ENCODE measurements around the gene LRRC32.

DNA sequence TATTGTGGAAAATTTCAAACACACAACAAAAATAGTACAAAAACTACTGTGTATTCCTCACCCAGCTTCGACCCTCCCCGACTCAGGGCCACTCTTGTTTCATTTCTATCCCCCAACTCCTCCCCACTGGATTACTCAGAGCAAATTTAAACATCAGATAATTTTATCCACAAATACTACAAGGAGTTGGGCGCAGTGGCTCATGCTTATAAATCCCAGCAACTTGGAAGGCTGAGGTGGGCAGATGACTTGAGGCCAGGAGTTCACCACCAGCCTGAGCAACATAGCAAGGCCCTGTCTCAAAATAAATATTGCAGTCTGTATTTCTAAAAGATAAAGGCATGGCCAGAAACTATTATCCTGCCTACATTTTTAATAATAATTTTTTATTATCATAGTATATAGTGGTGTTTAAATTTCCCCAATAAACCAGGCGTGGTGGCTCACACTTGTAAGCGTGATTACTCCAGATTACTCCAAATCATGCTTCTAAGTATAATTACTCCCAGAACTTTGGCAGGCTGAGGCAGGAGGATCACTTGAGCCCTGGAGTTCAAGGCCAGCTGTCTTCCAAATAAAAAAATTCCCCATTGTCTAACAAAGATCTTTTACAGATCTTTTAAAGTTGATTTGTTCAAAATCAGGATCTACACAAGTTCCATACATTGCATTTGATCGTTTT lies 39.8 kb downstream of the LRRC32 start:
- no peak for TF ChIP-seq POLR2A (IDR thresholded peaks at IDR 0.05)
- TF ChIP-seq, protein P1, sequence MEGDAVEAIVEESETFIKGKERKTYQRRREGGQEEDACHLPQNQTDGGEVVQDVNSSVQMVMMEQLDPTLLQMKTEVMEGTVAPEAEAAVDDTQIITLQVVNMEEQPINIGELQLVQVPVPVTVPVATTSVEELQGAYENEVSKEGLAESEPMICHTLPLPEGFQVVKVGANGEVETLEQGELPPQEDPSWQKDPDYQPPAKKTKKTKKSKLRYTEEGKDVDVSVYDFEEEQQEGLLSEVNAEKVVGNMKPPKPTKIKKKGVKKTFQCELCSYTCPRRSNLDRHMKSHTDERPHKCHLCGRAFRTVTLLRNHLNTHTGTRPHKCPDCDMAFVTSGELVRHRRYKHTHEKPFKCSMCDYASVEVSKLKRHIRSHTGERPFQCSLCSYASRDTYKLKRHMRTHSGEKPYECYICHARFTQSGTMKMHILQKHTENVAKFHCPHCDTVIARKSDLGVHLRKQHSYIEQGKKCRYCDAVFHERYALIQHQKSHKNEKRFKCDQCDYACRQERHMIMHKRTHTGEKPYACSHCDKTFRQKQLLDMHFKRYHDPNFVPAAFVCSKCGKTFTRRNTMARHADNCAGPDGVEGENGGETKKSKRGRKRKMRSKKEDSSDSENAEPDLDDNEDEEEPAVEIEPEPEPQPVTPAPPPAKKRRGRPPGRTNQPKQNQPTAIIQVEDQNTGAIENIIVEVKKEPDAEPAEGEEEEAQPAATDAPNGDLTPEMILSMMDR (IDR thresholded peaks at IDR 0.05 in 4 of 5, conservative IDR thresholded peaks at IDR 0.05 in 1 of 5) = no peak
